Smooth muscle cell (in vitro differentiated cells): Measurements from ENCODE around the gene TPRG1L. TPM values are rescaled to one million over a fixed set of nuclear protein-coding genes. Genes with fewer than 3 reads are reported as not detected.

Experiments used
- DNase-seq: peaks from one replicate; lab custom pipeline; 2025; ENCODE audit not compliant: unreplicated experiment; lab: John Stamatoyannopoulos, UW
- H2AFZ ChIP-seq: fragments of 200-600 bp; sonication (generic); 2 replicates; pipeline ENCODE4 v1.6.0; 2016; ENCODE audit warnings: antibody characterized with exemption, low read depth, mild to moderate bottlenecking
- H3F3A ChIP-seq: fragments of 200-600 bp; sonication (generic); 2 replicates; pipeline ENCODE4 v1.6.0; 2017; ENCODE audit warnings: antibody characterized with exemption, low read depth
- H3K27ac ChIP-seq: fragments of 200-600 bp; sonication (generic); 2 replicates; pipeline ENCODE4 v1.5.1; 2016; ENCODE audit warnings: low read depth, mild to moderate bottlenecking
- H3K27me3 ChIP-seq: fragments of 200-600 bp; sonication (generic); 2 replicates; pipeline ENCODE4 v1.6.1; 2016; ENCODE audit warnings: low read depth, mild to moderate bottlenecking
- H3K36me3 ChIP-seq: fragments of 200-600 bp; sonication (generic); 2 replicates; pipeline ENCODE4 v1.5.1; 2016; ENCODE audit warnings: low read depth
- H3K4me1 ChIP-seq: fragments of 200-600 bp; sonication (generic); 2 replicates; pipeline ENCODE4 v1.5.1; 2016; ENCODE audit warnings: low read depth
- H3K4me2 ChIP-seq: fragments of 200-600 bp; sonication (generic); 2 replicates; pipeline ENCODE4 v1.6.0; 2016; ENCODE audit warnings: mild to moderate bottlenecking
- H3K4me3 ChIP-seq: fragments of 200-600 bp; sonication (generic); 2 replicates; pipeline ENCODE4 v1.5.1; 2016; ENCODE audit warnings: mild to moderate bottlenecking
- H3K79me2 ChIP-seq: fragments of 200-600 bp; sonication (generic); 2 replicates; pipeline ENCODE4 v1.6.0; 2016; ENCODE audit warnings: low read depth, mild to moderate bottlenecking
- H3K9ac ChIP-seq: fragments of 200-600 bp; sonication (generic); 2 replicates; pipeline ENCODE4 v1.6.0; 2016; ENCODE audit warnings: low read depth
- H3K9me3 ChIP-seq: fragments of 200-600 bp; sonication (generic); replicated peaks from 2 replicates; pipeline ENCODE4 v1.5.1; 2016; ENCODE audit warnings: low read depth
- H4K20me1 ChIP-seq: fragments of 200-600 bp; sonication (generic); 2 replicates; pipeline ENCODE4 v1.6.0; 2016; ENCODE audit warnings: low read depth
- CTCF ChIP-seq: fragments of 200-600 bp; sonication (generic); IDR thresholded peaks from 2 replicates; pipeline ENCODE4 v1.5.1; 2017; ENCODE audit warnings: borderline replicate concordance, mild to moderate bottlenecking, antibody characterized with exemption; ENCODE audit not compliant: insufficient read depth, poor library complexity, severe bottlenecking
- WGBS: methylation state at CpG from one replicate; pipeline ENCODE4 v1.1.7; 2016; ENCODE audit warnings: low lambda C conversion rate; 5-methylcytosine and 5-hydroxymethylcytosine counted together
- polyA plus RNA-seq: library from polyadenylated mRNA; unstranded; fragments of >200 nt; fragmentation: Nextera tagmentation; extraction: Ambion mirVana; gene quantifications from 2 replicates; pipeline ENCODE4 v1.2.1, GENCODE V29; 2016
- total RNA-seq: library from RNA; depleted of rRNA; stranded (reverse); fragments of >200 nt; gene quantifications from 2 replicates; pipeline ENCODE4 v1.2.3, GENCODE V29; 2014

TPRG1L gene
- total and polyA plus RNA-seq, 2 experiments from 2014 or later, result 20.7 to 35.0 TPM

- Histone ChIP-seq H3K4me2 (no peak overlapping the region), H3K27me3 (peaks cover 17% of the 10 kb centered on the region), H3K27ac (no peak overlapping the region), H3K36me3 (no peaks in the 10 kb centered on the region), H3F3A (peaks cover 5% of the 10 kb centered on the region), H3K9ac (no peak overlapping the region), H3K9me3 (no peaks in the 10 kb centered on the region), H3K4me3 (no peak overlapping the region), H3K4me1 (peaks cover 23% of the 10 kb centered on the region), H4K20me1 (no peaks in the 10 kb centered on the region), H3K79me2 (no peaks in the 10 kb centered on the region), H2AFZ (no peak overlapping the region)
- DNase-seq, result no peak
- TF ChIP-seq CTCF, result no peak
- 86% methylated on average over 22 of the region's 22 CpGs for WGBS
Measured at GRCh38 chr1:3609016-3609768, 15.6 kb upstream of the TPRG1L start.

GRCh38 chr1:3609769-3610526 lies 14.9 kb upstream of the TPRG1L start:
- peaks cover 23% of the 10 kb centered on the region for H3K4me1 ChIP-seq

GRCh38 chr1:3610527-3611169 lies 14.2 kb upstream of the TPRG1L start:
- H3K27ac ChIP-seq, result no peak overlapping the region
- no peak overlapping the region for H2AFZ ChIP-seq
- no peak for DNase-seq
- H3K9ac ChIP-seq, result no peak overlapping the region
- no peaks in the 10 kb centered on the region for H4K20me1 ChIP-seq
- 11% methylated on average over 23 of the region's 27 CpGs for WGBS
- no peak for TF ChIP-seq CTCF
- peaks cover 17% of the 10 kb centered on the region for H3K27me3 ChIP-seq
- H3K4me2 ChIP-seq, result peak overlapping the region; percentile 91
- H3K4me1 ChIP-seq, result peaks cover 23% of the 10 kb centered on the region
- H3K9me3 ChIP-seq, result no peaks in the 10 kb centered on the region
- peak overlapping the region; percentile 52 for H3K4me3 ChIP-seq
- H3F3A ChIP-seq, result peaks cover 5% of the 10 kb centered on the region
- no peaks in the 10 kb centered on the region for H3K79me2 ChIP-seq
- H3K36me3 ChIP-seq, result no peaks in the 10 kb centered on the region

More at GRCh38 chr1:3609769-3610526, 14.9 kb upstream of the TPRG1L start:
- Histone ChIP-seq H3K9ac (no peak overlapping the region), H3F3A (peaks cover 5% of the 10 kb centered on the region), H2AFZ (no peak overlapping the region), H3K27ac (no peak overlapping the region), H3K9me3 (no peaks in the 10 kb centered on the region), H3K4me3 (peak overlapping the region; percentile 52), H4K20me1 (no peaks in the 10 kb centered on the region), H3K36me3 (no peaks in the 10 kb centered on the region), H3K79me2 (no peaks in the 10 kb centered on the region), H3K4me2 (no peak overlapping the region), H3K27me3 (peaks cover 17% of the 10 kb centered on the region)
- no peak for DNase-seq
- 87% methylated on average over 18 of the region's 24 CpGs for WGBS
- no peak for TF ChIP-seq CTCF
